ENCODE measurements around the gene GPR15.

GPR15 gene

GRCh38 chr3:98550833-98551232 lies 19.1 kb downstream of the GPR15 start:
- no peak for TF ChIP-seq EZH2phosphoT487 (IDR thresholded peaks at IDR 0.05; ENCODE audit: low read depth)
- no peak for TF ChIP-seq CTCF (IDR thresholded peaks at IDR 0.05; ENCODE audit: low read depth, low read length)
- no peaks in the 10 kb centered on the region for H4K20me1 ChIP-seq (ENCODE audit: insufficient read depth, low read length)
- peaks cover 13% of the 10 kb centered on the region for H3K4me1 ChIP-seq (ENCODE audit: low read length)
- H3K27me3 ChIP-seq (ENCODE audit: low read depth, low read length) = peaks cover 78% of the 10 kb centered on the region
- H3K27ac ChIP-seq (ENCODE audit: low read length) = no peak overlapping the region
- H3K36me3 ChIP-seq (replicated peaks; ENCODE audit: low read depth, low read length) = no peaks in the 10 kb centered on the region
- no peak overlapping the region for H3K9ac ChIP-seq (ENCODE audit: low read length)
- H3K79me2 ChIP-seq (ENCODE audit: low read length) = no peaks in the 10 kb centered on the region
- H3K4me3 ChIP-seq (ENCODE audit: low read length) = no peak overlapping the region
- H3K9me3 ChIP-seq (ENCODE audit: insufficient read depth, low read length) = no peaks in the 10 kb centered on the region
- H2AFZ ChIP-seq (ENCODE audit: low read depth, low read length) = no peak overlapping the region
- H3K4me2 ChIP-seq (ENCODE audit: low read length) = no peak overlapping the region

- H3K9ac ChIP-seq (ENCODE audit: low read length) = no peak overlapping the region
- no peak overlapping the region for H2AFZ ChIP-seq (ENCODE audit: low read depth, low read length)
- H3K4me1 ChIP-seq (ENCODE audit: low read length) = peaks cover 14% of the 10 kb centered on the region
- H3K4me2 ChIP-seq (ENCODE audit: low read length) = no peak overlapping the region
- H3K79me2 ChIP-seq (ENCODE audit: low read length) = no peaks in the 10 kb centered on the region
- TF ChIP-seq CTCF (IDR thresholded peaks at IDR 0.05; ENCODE audit: low read depth, low read length) (no peak), EZH2phosphoT487 (IDR thresholded peaks at IDR 0.05; ENCODE audit: low read depth) (no peak)
- H3K27ac ChIP-seq (ENCODE audit: low read length) = no peak overlapping the region
- no peaks in the 10 kb centered on the region for H4K20me1 ChIP-seq (ENCODE audit: insufficient read depth, low read length)
- no peak overlapping the region for H3K4me3 ChIP-seq (ENCODE audit: low read length)
- no peaks in the 10 kb centered on the region for H3K36me3 ChIP-seq (replicated peaks; ENCODE audit: low read depth, low read length)
- H3K27me3 ChIP-seq (ENCODE audit: low read depth, low read length) = peaks cover 75% of the 10 kb centered on the region
- H3K9me3 ChIP-seq (ENCODE audit: insufficient read depth, low read length) = no peaks in the 10 kb centered on the region
These were observed 19.5 kb downstream of the GPR15 start for GRCh38 chr3:98551236-98551635.

DNA sequence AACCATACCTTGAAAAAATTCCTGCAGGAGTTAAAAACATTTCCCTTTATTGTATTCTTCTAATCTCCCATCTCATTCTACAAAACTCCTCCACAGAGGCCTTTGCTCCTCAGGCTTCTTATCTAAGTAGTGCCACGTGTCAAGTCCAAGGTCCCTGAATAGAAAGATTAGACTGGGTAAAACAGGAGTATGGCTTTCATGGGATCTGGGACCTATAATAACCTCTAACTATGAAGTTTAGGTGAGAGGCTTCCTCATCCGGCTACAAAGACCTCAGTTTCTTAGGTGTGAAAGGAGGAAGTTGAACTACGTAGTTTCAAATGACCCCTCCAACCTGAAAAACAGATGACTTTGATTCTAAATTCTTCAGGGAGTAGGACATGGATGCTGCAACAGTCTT lies 20.0 kb downstream of the GPR15 start:
- no peak overlapping the region for H2AFZ ChIP-seq (ENCODE audit: low read depth, low read length)
- H3K4me3 ChIP-seq (ENCODE audit: low read length) = no peak overlapping the region
- TF ChIP-seq EZH2phosphoT487 (IDR thresholded peaks at IDR 0.05; ENCODE audit: low read depth) (no peak), CTCF (IDR thresholded peaks at IDR 0.05; ENCODE audit: low read depth, low read length) (no peak)
- peaks cover 73% of the 10 kb centered on the region for H3K27me3 ChIP-seq (ENCODE audit: low read depth, low read length)
- H3K9me3 ChIP-seq (ENCODE audit: insufficient read depth, low read length) = no peaks in the 10 kb centered on the region
- H3K36me3 ChIP-seq (replicated peaks; ENCODE audit: low read depth, low read length) = no peaks in the 10 kb centered on the region
- H3K27ac ChIP-seq (ENCODE audit: low read length) = no peak overlapping the region
- H3K4me1 ChIP-seq (ENCODE audit: low read length) = peaks cover 19% of the 10 kb centered on the region
- no peaks in the 10 kb centered on the region for H3K79me2 ChIP-seq (ENCODE audit: low read length)
- H3K9ac ChIP-seq (ENCODE audit: low read length) = no peak overlapping the region
- H4K20me1 ChIP-seq (ENCODE audit: insufficient read depth, low read length) = no peaks in the 10 kb centered on the region
- H3K4me2 ChIP-seq (ENCODE audit: low read length) = no peak overlapping the region

- H3K27me3 ChIP-seq (ENCODE audit: low read depth, low read length) = peaks cover 80% of the 10 kb centered on the region
- TF ChIP-seq CTCF (IDR thresholded peaks at IDR 0.05; ENCODE audit: low read depth, low read length) = no peak
- no peak for TF ChIP-seq EZH2phosphoT487 (IDR thresholded peaks at IDR 0.05; ENCODE audit: low read depth)
- H3K36me3 ChIP-seq (replicated peaks; ENCODE audit: low read depth, low read length) = no peaks in the 10 kb centered on the region
- no peak overlapping the region for H3K27ac ChIP-seq (ENCODE audit: low read length)
- H3K9me3 ChIP-seq (ENCODE audit: insufficient read depth, low read length) = no peaks in the 10 kb centered on the region
- H3K4me3 ChIP-seq (ENCODE audit: low read length) = no peak overlapping the region
- H2AFZ ChIP-seq (ENCODE audit: low read depth, low read length) = no peak overlapping the region
- no peak overlapping the region for H3K9ac ChIP-seq (ENCODE audit: low read length)
- H4K20me1 ChIP-seq (ENCODE audit: insufficient read depth, low read length) = no peaks in the 10 kb centered on the region
- peaks cover 25% of the 10 kb centered on the region for H3K4me1 ChIP-seq (ENCODE audit: low read length)
- no peaks in the 10 kb centered on the region for H3K79me2 ChIP-seq (ENCODE audit: low read length)
- no peak overlapping the region for H3K4me2 ChIP-seq (ENCODE audit: low read length)
These were observed 20.6 kb downstream of the GPR15 start for GRCh38 chr3:98552232-98553020.

Data from OCI-LY3 (cell line).